Measurements from ENCODE around the gene SULT4A1.

- no peak for TF ChIP-seq POLR2AphosphoS5 (IDR thresholded peaks at IDR 0.05; ENCODE audit: borderline replicate concordance, low read depth, low read length)
- peak; percentile 29 for TF ChIP-seq EZH2 (IDR thresholded peaks at IDR 0.05)
- TF ChIP-seq FOXP2 (optimal IDR thresholded peaks at IDR 0.05; ENCODE audit: control extremely low read depth, extremely low read length, insufficient read depth) = no peak
Measured at GRCh38 chr22:43824724-43825420, 37.4 kb downstream of the SULT4A1 start.

Measured in SK-N-MC (cell line).